SK-N-SH treated with all-trans-retinoic acid at 6 μM for 48 hours (cell line): Measurements from ENCODE around the gene CFAP73.
A peak's percentile ranks its signal among the peaks of the same experiment; 100 is the strongest.

Source experiments
- ATAC-seq: fragments of 200-7000 bp; cut with Tn5 transposase; 3 replicates; pipeline ENCODE4 v1.9.1; 2020; ENCODE audit warnings: mild to moderate bottlenecking, moderate library complexity
- ARNTL ChIP-seq: fragments of 450-650 bp; formaldehyde crosslinking; IDR thresholded peaks from 2 replicates; pipeline ENCODE4 v1.5.0; 2020; ENCODE audit warnings: low read depth, mild to moderate bottlenecking, moderate library complexity, borderline replicate concordance
- BACH2 ChIP-seq: fragments of 250-450 bp; sonication (Bioruptor Pico); IDR thresholded peaks from 2 replicates; pipeline ENCODE4 v1.9.0; 2021; ENCODE audit warnings: mild to moderate bottlenecking, borderline replicate concordance
- CSDC2 ChIP-seq: fragments of 250-450 bp; sonication (Bioruptor Pico); IDR thresholded peaks from 2 replicates; pipeline ENCODE4 v1.5.0; 2020; ENCODE audit warnings: mild to moderate bottlenecking, moderate library complexity
- ESRRG ChIP-seq: fragments of 250-450 bp; sonication (Bioruptor Pico); IDR thresholded peaks from 2 replicates; pipeline ENCODE4 v1.6.1; 2021; ENCODE audit warnings: mild to moderate bottlenecking
- GLIS3 ChIP-seq: fragments of 250-450 bp; sonication (Bioruptor Pico); IDR thresholded peaks from 2 replicates; pipeline ENCODE4 v1.5.0; 2020; ENCODE audit warnings: mild to moderate bottlenecking, moderate library complexity
- ISL1 ChIP-seq: fragments of 250-450 bp; sonication (Bioruptor Pico); IDR thresholded peaks from 2 replicates; pipeline ENCODE4 v2.1.2; 2022; ENCODE audit warnings: mild to moderate bottlenecking, moderate library complexity
- OSR1 ChIP-seq: fragments of 250-450 bp; sonication (Bioruptor Pico); IDR thresholded peaks from 2 replicates; pipeline ENCODE4 v1.8.0; 2022; ENCODE audit warnings: moderate library complexity, mild to moderate bottlenecking, inconsistent platforms
- SNAI2 ChIP-seq: fragments of 250-450 bp; sonication (Bioruptor Pico); IDR thresholded peaks from 2 replicates; pipeline ENCODE4 v1.5.0; 2020; ENCODE audit warnings: mild to moderate bottlenecking, moderate library complexity
- TCF4 ChIP-seq: fragments of 250-450 bp; sonication (Bioruptor Pico); IDR thresholded peaks from 2 replicates; pipeline ENCODE4 v1.8.0; 2021; ENCODE audit warnings: mild to moderate bottlenecking, moderate library complexity, borderline replicate concordance
- TOX ChIP-seq: fragments of 250-450 bp; sonication (Bioruptor Pico); IDR thresholded peaks from 2 replicates; pipeline ENCODE4 v1.8.0; 2021; ENCODE audit warnings: mild to moderate bottlenecking, moderate library complexity, borderline replicate concordance
- ZC3H10 ChIP-seq: fragments of 250-450 bp; sonication (Bioruptor Pico); IDR thresholded peaks from 2 replicates; pipeline ENCODE4 v1.5.1; 2021; ENCODE audit warnings: mild to moderate bottlenecking, moderate library complexity
- ZFP3 ChIP-seq: fragments of 250-450 bp; sonication (Bioruptor Pico); IDR thresholded peaks from 2 replicates; pipeline ENCODE4 v1.5.0; 2020; ENCODE audit warnings: mild to moderate bottlenecking, moderate library complexity
- ZFP30 ChIP-seq: fragments of 450-650 bp; formaldehyde crosslinking; IDR thresholded peaks from 2 replicates; pipeline ENCODE4 v1.5.0; 2022; ENCODE audit warnings: mild to moderate bottlenecking, moderate library complexity
- ZNF565 ChIP-seq: fragments of 450-650 bp; formaldehyde crosslinking; conservative IDR thresholded peaks from 2 replicates; pipeline ENCODE4 v1.5.0; 2020; ENCODE audit warnings: low read depth, mild to moderate bottlenecking, moderate library complexity
- ZNF70 ChIP-seq: fragments of 450-650 bp; formaldehyde crosslinking; IDR thresholded peaks from 2 replicates; pipeline ENCODE4 v1.5.0; 2020; ENCODE audit warnings: mild to moderate bottlenecking, moderate library complexity
- ZNF8 ChIP-seq: fragments of 450-650 bp; formaldehyde crosslinking; IDR thresholded peaks from 2 replicates; pipeline ENCODE4 v1.5.0; 2020; ENCODE audit warnings: mild to moderate bottlenecking, moderate library complexity
- TF ChIP-seq, protein P1 (sequence below): fragments of 250-450 bp; sonication (Bioruptor Pico); IDR thresholded peaks from 2 replicates; pipeline ENCODE4 v1.8.0; 2021; ENCODE audit warnings: low read depth, mild to moderate bottlenecking, moderate library complexity, borderline replicate concordance
- TF ChIP-seq, protein P2 (sequence below): fragments of 250-450 bp; sonication (Bioruptor Pico); IDR thresholded peaks from 2 replicates; pipeline ENCODE4 v1.5.1; 2021; ENCODE audit warnings: mild to moderate bottlenecking, moderate library complexity
- TF ChIP-seq, protein P3 (sequence below): fragments of 250-450 bp; sonication (Bioruptor Pico); IDR thresholded peaks from 2 replicates; pipeline ENCODE4 v1.8.0; 2020; ENCODE audit warnings: mild to moderate bottlenecking, moderate library complexity, borderline replicate concordance
- TF ChIP-seq, protein P4 (sequence below): fragments of 250-450 bp; sonication (Bioruptor Pico); IDR thresholded peaks from 2 replicates; pipeline ENCODE4 v1.5.1; 2020; ENCODE audit warnings: low read depth, mild to moderate bottlenecking, moderate library complexity

The CFAP73 gene

DNA sequence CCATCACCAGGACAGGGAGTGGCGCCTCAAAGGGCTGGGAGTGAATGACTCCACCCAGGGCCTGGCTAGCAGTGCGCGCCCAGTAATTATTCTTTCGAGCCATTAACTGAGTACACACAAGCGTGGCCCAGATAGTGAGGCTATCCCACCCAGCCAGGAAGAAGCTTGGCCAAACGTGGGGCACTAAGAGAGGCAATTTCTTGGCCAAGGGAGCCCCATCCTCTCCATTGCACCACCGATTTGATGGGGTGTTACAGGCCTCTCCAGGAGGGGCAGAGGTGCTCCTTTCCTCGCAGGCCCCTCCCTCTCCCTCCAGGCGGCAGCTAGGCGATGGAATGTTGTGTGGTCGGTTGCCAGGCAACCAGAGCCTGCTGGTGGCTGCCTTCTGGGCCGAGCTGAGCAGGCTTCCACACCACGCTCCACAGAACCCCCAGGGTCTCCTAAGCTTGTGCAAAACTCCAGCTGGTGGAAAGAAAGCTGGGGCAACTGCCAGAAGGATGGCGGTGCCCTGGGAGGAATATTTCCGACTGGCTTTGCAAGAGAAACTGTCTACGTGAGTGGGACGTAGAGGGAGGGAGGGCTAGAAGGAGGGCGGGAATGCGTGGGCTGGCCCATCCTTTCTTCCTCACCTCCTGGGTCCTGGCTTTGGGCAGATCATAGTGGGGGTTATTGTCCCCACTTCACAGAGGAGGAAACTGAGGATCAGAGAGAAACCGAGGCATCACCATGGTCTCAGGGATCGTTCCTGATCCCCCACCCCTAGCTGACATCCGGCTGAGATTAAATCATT is at the start of gene CFAP73:
Gene CFAP73, plus strand, starts transcription at position 364 of the 790 bp plus-strand sequence. Its CDS starts 134 bp downstream, at position 498.
- no peak for TF ChIP-seq ZNF8
- TF ChIP-seq CSDC2 (CRISPR knock-in tag) = no peak
- ATAC-seq = peak; percentile 86

DNA sequence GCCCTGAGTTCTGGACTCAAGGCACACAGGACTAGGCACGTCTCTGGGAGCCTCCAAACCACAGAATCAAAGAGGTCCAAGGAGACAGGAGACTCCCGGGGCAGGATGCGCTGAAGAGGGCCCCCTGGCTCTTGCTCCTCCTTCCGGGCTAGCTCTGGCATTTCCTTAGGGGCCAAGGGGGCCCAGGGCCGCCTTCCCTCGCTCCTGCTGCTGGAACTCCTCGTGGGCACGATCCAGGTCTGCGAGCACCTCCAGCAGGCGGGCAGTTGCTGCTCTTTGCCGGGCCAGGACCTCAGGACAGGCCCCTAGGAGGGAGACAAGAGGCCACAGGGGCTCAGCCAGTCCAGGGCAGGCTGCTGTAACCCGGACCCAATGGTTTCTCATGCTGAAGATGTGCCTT is 49.8 kb upstream of the CFAP73 start:
- ATAC-seq = no peak
- TF ChIP-seq BACH2 (CRISPR knock-in tag) (no peak), ARNTL (CRISPR knock-in tag) (no peak), ZNF70 (CRISPR knock-in tag) (no peak), OSR1 (CRISPR knock-in tag) (no peak), SNAI2 (CRISPR knock-in tag) (no peak), ZNF565 (CRISPR knock-in tag) (no peak), ZFP30 (CRISPR knock-in tag) (no peak), CSDC2 (CRISPR knock-in tag) (no peak), TOX (CRISPR knock-in tag) (no peak)
- TF ChIP-seq, protein P1, sequence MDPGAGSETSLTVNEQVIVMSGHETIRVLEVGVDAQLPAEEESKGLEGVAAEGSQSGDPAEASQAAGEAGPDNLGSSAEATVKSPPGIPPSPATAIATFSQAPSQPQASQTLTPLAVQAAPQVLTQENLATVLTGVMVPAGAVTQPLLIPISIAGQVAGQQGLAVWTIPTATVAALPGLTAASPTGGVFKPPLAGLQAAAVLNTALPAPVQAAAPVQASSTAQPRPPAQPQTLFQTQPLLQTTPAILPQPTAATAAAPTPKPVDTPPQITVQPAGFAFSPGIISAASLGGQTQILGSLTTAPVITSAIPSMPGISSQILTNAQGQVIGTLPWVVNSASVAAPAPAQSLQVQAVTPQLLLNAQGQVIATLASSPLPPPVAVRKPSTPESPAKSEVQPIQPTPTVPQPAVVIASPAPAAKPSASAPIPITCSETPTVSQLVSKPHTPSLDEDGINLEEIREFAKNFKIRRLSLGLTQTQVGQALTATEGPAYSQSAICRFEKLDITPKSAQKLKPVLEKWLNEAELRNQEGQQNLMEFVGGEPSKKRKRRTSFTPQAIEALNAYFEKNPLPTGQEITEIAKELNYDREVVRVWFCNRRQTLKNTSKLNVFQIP (CRISPR knock-in tag) = no peak
- TF ChIP-seq, protein P2, sequence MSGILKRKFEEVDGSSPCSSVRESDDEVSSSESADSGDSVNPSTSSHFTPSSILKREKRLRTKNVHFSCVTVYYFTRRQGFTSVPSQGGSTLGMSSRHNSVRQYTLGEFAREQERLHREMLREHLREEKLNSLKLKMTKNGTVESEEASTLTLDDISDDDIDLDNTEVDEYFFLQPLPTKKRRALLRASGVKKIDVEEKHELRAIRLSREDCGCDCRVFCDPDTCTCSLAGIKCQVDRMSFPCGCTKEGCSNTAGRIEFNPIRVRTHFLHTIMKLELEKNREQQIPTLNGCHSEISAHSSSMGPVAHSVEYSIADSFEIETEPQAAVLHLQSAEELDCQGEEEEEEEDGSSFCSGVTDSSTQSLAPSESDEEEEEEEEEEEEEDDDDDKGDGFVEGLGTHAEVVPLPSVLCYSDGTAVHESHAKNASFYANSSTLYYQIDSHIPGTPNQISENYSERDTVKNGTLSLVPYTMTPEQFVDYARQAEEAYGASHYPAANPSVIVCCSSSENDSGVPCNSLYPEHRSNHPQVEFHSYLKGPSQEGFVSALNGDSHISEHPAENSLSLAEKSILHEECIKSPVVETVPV = no peak
- TF ChIP-seq, protein P3, sequence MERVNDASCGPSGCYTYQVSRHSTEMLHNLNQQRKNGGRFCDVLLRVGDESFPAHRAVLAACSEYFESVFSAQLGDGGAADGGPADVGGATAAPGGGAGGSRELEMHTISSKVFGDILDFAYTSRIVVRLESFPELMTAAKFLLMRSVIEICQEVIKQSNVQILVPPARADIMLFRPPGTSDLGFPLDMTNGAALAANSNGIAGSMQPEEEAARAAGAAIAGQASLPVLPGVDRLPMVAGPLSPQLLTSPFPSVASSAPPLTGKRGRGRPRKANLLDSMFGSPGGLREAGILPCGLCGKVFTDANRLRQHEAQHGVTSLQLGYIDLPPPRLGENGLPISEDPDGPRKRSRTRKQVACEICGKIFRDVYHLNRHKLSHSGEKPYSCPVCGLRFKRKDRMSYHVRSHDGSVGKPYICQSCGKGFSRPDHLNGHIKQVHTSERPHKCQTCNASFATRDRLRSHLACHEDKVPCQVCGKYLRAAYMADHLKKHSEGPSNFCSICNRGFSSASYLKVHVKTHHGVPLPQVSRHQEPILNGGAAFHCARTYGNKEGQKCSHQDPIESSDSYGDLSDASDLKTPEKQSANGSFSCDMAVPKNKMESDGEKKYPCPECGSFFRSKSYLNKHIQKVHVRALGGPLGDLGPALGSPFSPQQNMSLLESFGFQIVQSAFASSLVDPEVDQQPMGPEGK (CRISPR knock-in tag) = no peak

DNA sequence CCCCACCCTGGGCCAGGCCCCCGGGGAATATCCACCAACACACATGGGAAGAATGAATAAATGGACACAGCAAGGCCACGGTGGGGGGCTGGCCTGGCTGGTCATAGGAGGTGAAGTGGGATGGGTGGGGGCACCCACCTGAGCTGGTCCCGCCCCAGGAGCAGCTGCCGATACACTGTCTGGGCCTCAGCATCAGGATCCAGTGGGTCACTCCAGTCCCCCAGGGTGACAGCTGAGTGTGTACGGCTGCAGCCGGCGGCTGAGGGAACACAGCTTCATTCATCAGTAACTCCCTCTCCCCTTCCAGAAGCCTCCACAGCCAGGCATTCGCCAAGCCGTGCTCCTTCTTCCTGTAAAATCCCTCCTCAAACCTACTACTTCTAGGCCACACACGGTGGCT is 47.8 kb upstream of the CFAP73 start:
- TF ChIP-seq ZNF565 (CRISPR knock-in tag) = no peak
- TF ChIP-seq ZFP30 (CRISPR knock-in tag) = no peak
- no peak for TF ChIP-seq SNAI2 (CRISPR knock-in tag)
- TF ChIP-seq TCF4 (CRISPR knock-in tag) = no peak
- no peak for TF ChIP-seq ZNF70 (CRISPR knock-in tag)
- TF ChIP-seq OSR1 (CRISPR knock-in tag) = no peak
- TF ChIP-seq, protein P4, sequence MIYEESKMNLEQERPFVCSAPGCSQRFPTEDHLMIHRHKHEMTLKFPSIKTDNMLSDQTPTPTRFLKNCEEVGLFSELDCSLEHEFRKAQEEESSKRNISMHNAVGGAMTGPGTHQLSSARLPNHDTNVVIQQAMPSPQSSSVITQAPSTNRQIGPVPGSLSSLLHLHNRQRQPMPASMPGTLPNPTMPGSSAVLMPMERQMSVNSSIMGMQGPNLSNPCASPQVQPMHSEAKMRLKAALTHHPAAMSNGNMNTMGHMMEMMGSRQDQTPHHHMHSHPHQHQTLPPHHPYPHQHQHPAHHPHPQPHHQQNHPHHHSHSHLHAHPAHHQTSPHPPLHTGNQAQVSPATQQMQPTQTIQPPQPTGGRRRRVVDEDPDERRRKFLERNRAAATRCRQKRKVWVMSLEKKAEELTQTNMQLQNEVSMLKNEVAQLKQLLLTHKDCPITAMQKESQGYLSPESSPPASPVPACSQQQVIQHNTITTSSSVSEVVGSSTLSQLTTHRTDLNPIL (CRISPR knock-in tag) = no peak
- no peak for TF ChIP-seq ISL1 (CRISPR knock-in tag)
- no peak for TF ChIP-seq ZNF8
- TF ChIP-seq ZFP3 (CRISPR knock-in tag) = no peak
- no peak for TF ChIP-seq ZC3H10
- no peak for TF ChIP-seq BACH2 (CRISPR knock-in tag)
- TF ChIP-seq, protein P3 (CRISPR knock-in tag) = no peak
- no peak for TF ChIP-seq GLIS3 (CRISPR knock-in tag)
- TF ChIP-seq ESRRG (CRISPR knock-in tag) = no peak
- TF ChIP-seq, protein P1 (CRISPR knock-in tag) = no peak
- TF ChIP-seq CSDC2 (CRISPR knock-in tag) = no peak
- TF ChIP-seq, protein P2 = no peak
- TF ChIP-seq TOX (CRISPR knock-in tag) = no peak
- no peak for ATAC-seq
